ENCODE measurements around the gene TRABD2B. TPM values are rescaled to one million over a fixed set of nuclear protein-coding genes. Genes with fewer than 3 reads are reported as not detected.

The TRABD2B gene
- total RNA-seq, 2 experiments from 2014 or later, result not detected

GRCh38 chr1:47995306-47996050, 1.7 kb downstream of the TRABD2B start:
- ChIA-PET POLR2A (no interaction called here), CTCF (no interaction called here)

- ChIA-PET POLR2A (no interaction called here), CTCF (no interaction called here)
Measured at GRCh38 chr1:47993881-47994625, 3.1 kb downstream of the TRABD2B start.

DNA sequence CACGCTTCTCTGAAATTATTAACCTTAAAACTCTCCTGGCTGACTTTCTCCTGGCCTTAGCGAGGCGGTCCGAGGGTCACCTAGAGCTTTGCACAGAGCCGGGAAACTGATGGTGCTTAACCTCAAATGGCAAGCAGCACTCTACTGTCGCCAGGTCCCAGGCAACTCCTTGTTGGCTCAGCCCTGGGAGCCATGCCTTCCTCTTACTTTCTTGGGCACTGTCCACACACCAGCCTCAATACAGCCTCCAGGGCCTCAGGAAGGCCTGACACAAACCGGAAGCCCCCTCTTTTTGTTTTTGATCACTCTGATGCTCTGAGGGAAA, 3.8 kb downstream of the TRABD2B start:
- ChIA-PET CTCF (no interaction called here), POLR2A (no interaction called here)

DNA sequence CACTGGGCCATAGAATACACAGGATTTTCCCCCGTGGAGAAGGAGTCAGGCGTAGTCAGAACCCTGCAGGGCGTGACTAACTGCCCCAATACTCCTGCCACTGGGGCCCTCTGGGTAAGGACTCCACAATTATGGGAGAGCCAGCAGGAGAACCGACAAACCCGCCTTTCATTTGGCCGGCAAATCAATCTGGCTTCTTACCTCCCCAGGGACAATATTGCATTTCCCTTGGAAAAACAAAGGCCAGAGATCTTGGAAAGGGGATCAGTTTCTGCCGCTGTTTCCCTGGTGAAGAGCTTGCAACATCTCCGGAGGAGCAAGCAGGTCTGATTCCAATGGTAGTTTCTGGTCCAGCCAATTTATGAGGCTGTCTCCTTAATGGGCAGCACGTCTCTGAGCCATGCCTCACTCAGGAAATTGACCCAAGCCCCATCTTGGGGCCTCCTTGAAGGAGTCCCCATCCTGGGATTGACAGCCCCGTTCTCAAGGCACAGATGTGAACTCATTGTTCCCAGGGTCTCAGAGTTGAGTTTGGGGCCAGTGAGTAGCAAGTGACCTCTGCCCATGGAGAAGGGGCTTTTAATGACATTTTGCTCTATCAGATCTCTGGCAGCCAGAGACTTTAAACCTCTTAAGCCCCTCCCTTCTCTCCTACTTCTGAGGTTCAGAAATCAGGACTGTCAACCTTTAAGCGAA, 4.3 kb downstream of the TRABD2B start:
- POLR2A ChIA-PET, result no interaction called here
- CTCF ChIA-PET, result no interaction called here

DNA sequence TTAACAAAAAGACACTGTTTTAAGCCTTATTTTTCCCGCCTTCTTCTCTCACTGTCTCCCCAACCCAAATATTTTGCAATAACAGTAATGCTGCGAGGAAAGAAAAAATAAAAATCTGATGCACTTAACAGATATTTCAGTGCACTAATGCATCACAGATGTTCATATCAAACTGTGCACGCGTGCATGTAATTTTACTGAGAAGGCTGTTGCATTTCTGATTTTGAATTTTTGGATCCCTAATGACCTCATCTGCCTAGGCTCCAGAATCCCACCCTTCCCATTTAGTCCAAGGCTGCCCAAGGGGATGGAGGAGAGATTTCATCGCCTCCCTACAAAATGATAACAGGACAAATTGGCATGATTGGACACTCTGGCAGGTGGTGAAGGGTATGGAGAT, 5.5 kb downstream of the TRABD2B start:
- CTCF ChIA-PET, result no interaction called here
- POLR2A ChIA-PET, result no interaction called here

- POLR2A ChIA-PET, result no interaction called here
- CTCF ChIA-PET, result no interaction called here
Measured at GRCh38 chr1:47991187-47991586, 6.0 kb downstream of the TRABD2B start.

DNA sequence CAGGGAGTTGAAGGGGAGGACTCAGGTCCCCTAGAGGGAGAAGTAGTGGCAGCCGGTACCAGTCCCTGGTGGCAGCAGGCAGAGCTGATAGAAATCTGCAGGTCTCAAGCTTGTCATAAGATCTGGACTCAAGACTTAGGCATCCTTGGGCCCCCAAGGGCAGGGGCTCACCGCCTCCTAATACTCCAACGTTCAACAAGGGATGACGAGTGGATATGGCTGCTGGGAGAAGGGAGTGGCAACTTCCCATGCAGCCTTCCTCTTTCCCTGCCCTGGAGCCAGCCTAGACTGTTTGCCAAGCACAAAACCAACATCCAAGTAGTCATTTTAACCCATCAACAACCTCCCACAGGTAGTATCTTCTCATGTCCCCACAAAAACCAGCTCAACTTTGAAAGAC, 6.9 kb downstream of the TRABD2B start:
- POLR2A ChIA-PET, result no interaction called here
- CTCF ChIA-PET, result no interaction called here

DNA sequence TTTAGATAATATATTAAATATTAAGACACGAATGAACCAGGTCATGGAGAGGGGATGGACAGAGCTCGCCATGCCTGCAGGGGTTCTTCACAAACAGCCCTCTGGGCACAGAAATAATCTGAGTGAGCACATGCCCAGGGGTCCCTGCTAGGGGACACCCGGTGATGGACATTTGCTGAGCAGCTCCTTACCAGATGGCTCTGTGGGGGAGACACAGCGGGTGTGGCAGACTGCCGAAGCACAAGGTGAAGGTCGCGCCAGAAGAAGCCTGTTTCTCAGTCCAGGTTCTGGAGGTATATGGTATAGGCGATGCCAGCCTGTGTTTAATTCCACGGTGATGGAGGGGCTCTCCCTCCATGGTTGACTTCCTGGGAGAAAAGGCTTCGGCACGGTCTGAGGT, 9.6 kb downstream of the TRABD2B start:
- POLR2A ChIA-PET, result no interaction called here
- CTCF ChIA-PET, result no interaction called here

DNA sequence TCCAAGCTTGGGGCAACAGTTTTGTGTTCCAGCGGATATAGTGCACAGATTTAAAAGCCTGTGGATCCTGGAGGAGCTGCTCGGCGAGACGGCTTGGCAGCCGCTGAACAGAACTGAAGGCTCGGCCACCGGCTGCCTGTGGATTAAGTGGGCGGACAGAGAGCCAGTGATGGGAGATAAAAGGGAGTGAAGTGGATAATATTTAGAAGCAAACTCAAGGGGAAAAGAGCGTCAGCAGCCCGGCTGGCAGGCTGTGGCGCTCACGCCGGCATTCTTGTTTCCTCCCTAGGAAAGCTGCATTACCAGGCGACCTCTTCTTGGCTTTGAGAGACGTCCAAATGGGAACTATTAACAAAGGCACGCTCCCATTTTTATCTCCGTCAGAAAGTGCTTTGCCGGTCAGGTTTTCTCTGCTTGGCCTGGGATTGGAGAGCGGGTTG, 10.4 kb downstream of the TRABD2B start:
- ChIA-PET CTCF (interaction anchor here (1.6 kb wide), 1 partner anchor 10 kb away, joined by 4 read pairs; the partner anchor contains the start of gene TRABD2B), POLR2A (no interaction called here)

- CTCF ChIA-PET, result no interaction called here
- POLR2A ChIA-PET, result no interaction called here
Measured at GRCh38 chr1:47985018-47985417, 12.2 kb downstream of the TRABD2B start.

- ChIA-PET CTCF (no interaction called here), POLR2A (no interaction called here)
Measured at GRCh38 chr1:47984175-47984789, 12.9 kb downstream of the TRABD2B start.

DNA sequence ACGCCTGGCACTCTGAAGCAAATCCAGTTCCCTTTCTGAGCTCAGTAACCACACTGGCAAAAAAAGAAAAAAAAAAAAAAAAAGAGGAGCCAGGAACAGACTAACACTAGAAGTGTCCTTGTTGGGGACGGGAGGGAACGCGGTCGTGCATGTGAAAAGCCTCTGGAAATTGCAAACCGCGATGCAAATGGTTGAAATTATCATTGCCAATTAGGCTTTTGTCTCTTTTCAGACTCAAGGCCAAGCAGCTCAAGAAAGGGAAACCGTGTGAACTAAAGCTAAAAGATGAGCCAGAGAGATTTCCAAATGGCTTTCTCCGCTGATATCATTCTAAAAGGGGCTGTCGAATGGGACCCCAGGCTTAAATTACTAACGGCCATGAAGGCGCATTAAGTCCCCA, 13.5 kb downstream of the TRABD2B start:
- POLR2A ChIA-PET, result no interaction called here

GRCh38 chr1:47981667-47982350, 15.4 kb downstream of the TRABD2B start:
- CTCF ChIA-PET, result no interaction called here
- POLR2A ChIA-PET, result no interaction called here

More for the DNA sequence above, 13.5 kb downstream of the TRABD2B start:
- CTCF ChIA-PET, result no interaction called here

DNA sequence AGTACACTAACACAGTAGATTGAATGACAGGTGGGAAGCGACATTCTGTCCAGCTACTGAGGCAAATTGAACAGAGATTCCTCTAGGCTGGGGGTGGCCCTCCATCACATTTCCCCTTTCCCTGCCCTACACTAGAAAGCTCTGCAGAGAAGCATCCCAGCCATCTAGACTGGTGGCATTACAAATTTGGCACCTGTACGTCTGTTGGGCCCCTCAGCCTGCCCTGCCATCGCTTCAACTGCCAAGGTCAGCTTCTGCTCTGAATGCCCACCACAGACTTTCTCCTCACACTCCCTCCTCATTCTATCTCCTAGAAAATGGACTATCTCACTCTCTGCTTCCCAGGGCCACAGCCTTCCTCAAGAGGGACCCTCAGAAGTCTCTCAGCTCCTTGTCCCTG, 16.7 kb downstream of the TRABD2B start:
- ChIA-PET POLR2A (no interaction called here), CTCF (interaction anchor here (1.2 kb wide), 1 partner anchor 17 kb away, joined by 3 read pairs; the partner anchor contains the start of gene TRABD2B)

GRCh38 chr1:47979724-47980123, 17.5 kb downstream of the TRABD2B start:
- POLR2A ChIA-PET, result no interaction called here
- CTCF ChIA-PET, result interaction anchor here (1.2 kb wide), 1 partner anchor 18 kb away, joined by 3 read pairs; the partner anchor contains the start of gene TRABD2B

DNA sequence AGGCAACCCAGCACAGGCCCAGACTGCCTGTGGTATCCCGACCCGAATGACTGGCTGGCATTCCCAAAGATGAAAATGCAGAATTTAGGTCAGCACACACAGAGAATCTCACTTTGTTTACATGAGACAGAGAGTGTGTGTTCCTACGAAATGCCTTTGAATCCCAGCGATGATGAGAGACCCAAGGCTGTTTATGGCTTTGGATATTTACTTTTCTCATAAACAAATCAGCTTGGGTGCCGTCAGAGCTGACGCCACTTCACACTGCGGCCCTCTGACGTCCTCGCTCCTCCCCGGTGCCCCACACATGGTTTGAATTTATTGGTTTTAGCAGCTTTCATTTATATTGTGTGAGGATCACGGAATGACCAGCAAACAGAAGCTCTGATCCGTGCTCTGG, 18.7 kb downstream of the TRABD2B start:
- CTCF ChIA-PET, result no interaction called here

GRCh38 chr1:47976728-47977127, 20.5 kb downstream of the TRABD2B start:
- ChIA-PET POLR2A (no interaction called here), CTCF (no interaction called here)

More for the DNA sequence above, 18.7 kb downstream of the TRABD2B start:
- POLR2A ChIA-PET, result no interaction called here

DNA sequence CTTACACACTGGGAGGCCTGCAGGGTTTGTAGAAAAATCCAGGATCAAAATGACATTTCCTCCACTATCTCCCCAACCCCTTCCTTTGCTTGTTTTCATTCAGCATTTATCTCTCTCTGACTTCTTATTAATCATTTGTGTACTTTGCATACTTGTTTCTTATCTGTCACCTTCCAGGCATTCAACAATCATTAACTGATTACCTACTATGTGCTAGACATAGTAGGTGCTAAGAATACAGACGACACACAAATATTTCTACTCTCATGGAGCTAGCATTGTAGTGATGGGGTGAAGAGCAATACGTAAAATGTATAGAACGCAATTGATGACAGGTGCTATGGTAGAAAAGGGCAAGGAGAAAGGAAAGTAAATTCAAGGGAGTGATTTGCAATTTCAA, 20.9 kb downstream of the TRABD2B start:
- ChIA-PET CTCF (no interaction called here), POLR2A (no interaction called here)

GRCh38 chr1:47975302-47975921, 21.8 kb downstream of the TRABD2B start:
- CTCF ChIA-PET, result no interaction called here
- POLR2A ChIA-PET, result no interaction called here

All from activated CD8-positive, alpha-beta memory T cell treated with anti-CD3 and anti-CD28 coated beads for 36 hours (primary cell).